T-helper 1 cell (primary cell): ENCODE results near the gene CYB561.

Source experiments
- DNase-seq, 5 donors: peaks; one replicate each; pipeline ENCODE4 v3.0.0-alpha.2; 2012 to 2020

The CYB561 gene

DNA sequence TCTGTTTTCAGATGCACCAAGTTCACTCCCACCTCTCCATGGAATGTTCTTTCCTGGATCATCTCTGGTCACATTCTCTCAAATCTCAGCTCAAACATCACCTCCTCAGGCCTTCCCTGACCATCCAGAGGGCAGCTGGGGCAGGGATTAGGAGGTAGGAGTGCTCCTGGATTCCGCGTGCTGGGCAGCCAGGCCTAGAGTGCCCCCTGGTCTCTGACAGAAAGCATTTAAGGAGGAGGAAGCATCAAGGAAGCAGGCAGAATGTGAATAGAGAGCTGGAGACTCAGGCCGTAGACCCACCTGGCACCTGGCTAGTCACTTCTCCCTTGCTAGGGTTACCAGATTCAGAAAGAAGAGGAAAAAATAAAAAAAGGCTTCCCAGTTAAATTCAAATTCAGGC is 2.5 kb upstream of the CYB561 start:
- DNase-seq: no peak

DNA sequence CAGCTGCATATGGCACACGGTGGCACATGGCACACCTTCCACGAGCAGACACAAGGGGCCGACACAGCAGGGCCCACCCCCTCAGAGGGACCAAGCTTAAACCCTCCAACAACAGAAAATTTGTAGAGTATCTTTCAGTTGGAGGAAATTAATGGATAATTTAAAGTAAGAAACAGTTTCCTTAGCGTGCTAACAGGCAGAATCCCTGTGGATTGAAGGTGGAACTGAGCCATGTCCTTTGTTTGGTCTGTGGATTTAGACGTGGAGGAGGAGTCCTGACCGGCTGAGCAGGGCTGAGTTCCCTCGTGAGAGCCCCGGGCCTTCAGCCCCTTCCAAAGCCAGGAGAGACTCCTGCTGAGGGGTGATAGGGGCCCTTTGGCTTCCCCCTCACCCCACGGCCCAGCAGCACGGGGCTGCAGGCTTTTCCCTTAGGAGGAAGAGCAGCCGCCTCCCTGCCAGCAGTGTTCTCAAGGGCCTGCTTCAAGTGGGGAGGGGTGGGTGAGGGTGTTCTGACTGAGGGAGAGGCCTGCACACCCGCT is 1.4 kb upstream of the CYB561 start:
- DNase-seq: no peak

DNA sequence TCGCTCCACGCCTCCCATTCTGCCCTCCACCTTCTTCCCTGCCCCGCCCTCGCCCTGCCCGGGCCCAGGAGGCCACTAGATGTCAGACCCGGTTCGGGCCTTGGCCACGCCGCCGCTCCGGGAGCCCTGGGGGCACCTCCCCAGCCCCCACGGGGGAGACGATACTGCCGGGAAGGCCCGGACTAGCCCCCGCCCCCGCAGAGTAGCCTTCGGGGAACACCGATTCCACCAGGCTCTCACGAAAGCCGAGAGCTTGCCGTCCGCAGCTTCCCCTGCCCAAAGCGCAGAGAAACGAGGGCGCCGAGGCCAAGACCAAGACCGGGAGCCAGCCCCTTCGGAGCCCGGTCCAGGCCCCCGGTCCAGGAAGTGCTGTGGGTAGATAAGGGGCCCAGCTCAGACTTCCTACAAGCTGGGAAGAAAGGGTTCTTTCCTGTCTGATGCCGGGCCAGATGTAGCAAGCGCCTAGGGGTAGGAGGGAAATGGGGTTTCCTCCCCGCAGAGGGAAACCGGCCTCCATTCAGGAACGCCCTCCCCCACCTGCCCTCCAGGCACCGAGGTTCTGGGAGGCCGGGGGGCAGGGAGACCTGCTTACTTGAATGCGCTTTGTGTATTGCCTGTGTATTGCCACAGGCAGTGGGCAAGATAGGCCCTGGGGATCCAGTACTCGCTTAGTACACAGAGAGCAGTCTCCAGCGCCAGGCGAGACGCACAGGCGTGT is 806 bp upstream of the CYB561 start:
- peak; percentile 32 to 41 (median 34) for DNase-seq

DNA sequence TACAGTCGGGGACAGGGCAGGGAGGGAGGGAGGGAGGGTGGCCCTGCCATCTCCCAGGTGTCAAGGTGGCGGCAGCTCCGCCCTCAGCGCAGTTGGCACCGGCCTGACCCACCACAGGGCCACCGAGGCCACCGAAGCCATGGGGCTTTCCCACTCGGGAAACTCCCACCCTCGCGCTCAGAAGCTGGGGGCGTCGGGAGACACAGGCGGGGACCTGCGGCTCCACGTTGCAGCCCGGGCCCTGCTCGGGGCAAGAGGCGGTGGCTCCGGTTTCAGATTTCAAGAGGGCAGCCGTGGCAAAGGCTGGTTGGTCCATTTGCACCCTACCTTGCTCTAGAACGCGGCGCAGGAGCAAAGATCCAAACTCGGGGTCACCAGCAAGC is 544 bp downstream of the CYB561 start:
- peak in 4 of 5 donors; percentile 54 to 76 (median 68) for DNase-seq

DNA sequence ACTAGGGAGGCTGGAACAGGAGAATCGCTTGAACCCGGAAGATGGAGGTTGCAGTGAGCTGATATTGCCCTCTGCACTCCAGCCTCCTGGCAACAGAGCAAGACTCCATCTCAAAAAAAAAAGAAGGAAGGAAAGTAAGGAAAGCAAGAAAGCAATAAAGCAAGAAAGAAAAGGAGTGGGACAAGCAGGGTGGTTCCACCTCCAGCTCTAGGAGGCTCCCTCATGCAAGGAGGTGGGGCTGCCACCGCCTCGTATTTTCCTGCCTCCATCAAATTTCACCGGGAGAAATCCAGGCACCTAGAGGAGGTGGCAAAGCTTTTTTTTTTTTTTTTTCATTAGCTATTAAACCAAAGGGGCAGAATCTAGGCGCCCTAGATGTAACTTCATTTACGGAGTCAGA is 1.0 kb downstream of the CYB561 start:
- no peak for DNase-seq

DNA sequence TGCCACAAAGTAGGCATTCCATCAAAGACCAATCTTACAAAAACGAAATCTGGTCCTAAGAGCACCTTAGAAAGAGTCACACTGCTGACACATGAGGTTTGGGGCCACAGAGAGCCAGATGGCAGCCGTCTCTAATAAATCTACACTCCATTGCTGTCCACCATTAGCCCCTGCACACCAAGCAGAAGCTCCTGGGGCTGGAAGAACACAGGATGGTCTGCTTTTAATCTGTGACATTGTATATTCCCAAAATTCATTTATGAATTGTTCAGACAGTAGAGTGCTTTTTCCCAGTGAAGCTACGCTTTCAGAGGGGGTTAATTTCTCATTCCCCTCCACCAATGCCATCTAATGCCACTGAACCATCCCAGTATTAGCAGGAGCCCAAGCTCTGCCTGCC is 1.6 kb downstream of the CYB561 start:
- DNase-seq: no peak

DNA sequence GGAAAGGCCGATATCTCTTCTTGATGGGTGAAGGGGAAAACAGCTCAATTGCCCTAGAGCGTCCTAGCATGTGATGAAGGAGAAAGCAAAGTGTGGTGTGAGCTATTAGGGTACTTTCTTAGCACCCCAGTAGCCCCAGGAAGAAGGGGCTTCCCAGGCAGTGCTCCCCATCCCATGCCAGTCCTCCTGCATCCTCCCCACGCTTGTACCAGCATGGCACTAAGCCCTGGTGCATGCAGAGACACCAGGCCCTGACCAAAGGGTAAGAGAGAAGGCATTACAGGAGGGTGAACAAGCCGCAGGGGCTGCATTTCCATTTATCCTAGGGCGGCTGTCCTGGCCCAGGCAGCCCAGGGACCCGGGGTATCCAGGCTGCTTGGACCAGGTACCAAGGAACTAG is 3.1 kb downstream of the CYB561 start:
- no peak for DNase-seq

DNA sequence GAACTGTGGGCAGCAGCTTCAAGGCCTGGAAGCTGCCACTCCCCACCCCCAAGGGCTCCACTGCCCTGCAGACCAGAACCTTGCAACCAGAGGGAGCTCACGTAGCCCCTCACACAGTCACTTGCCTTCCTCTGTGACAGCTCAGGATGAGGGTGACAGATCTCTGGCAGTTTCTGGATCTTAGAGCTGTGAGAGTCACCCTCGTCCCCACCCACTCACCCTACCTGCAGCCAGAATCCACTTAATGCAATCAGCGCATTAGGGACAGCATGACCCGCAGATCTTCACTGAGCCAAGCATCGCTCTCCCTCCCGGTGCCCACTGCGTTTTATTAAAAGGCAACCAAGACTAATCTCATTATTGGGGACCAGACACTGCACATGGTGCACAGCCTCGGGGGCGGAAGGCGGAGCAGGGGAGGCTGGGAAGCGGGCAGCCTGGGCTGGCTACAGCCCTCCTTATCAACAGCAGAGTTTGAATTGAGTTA is 3.5 kb downstream of the CYB561 start:
- no peak for DNase-seq

DNA sequence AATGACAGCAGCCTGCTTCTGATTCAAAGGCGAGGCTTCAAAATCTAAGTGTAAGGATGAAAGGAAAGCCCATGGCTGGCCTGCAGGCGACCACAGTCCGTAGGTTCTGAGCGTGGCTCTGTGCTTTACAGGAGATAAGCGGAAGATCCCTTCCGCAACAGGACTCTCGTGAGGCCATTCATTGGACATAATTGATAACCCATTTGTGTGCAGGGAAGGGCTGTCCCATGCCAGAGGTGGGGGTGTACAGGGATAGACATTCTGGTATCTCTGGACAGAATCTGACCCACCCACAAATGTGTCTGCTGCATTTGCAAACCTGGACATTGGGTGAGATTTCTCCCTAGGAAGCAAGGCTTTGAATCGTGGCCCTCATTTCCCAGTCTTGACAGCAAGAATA is 4.0 kb downstream of the CYB561 start:
- no peak for DNase-seq

DNA sequence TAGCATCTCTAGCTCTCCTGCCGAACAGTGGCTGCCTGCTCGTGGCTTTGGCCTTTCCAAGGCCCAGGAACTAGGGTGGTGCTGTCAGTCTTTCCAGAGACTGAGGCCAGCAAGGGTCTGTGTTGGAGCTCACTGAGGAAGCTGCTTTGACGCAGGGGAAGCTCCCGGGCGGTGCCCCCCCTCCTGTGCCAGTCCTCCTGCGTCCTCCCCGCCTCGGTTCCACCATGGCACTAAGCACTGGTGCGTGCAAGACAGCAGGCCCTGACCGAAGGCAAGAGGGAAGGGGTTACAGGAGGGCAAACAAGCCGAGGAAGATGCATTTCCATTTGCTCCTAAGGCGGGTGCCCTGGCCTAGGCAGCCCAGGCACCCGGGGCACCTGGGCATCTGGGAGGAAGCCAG is 4.5 kb downstream of the CYB561 start:
- DNase-seq: no peak

DNA sequence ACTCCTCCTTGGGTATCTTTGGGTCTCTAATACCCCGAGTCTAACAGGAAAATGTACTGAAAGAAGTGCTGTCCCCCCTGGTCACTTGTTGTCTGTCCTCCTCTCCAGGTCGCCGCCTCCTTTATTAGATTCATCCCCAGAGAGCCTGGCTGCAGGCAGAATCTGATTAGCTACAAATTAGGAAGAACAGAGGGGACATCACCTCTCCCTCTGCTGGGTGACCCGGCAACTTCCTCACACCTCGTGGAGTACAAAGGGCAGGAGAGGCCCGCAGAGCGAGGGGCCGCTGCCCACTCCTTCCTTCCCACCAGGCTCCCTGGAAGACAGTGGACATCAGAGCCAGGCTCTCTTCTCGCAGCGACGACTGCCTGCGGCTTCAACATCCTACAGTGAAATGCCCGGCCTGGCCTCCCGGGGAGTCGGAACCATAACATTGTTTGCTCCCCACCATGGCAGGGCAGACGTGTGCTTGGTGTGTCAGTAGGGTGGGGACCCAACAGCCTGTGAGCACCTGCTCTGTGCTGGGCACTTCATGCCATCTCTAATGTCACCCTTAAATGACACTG is 5.3 kb downstream of the CYB561 start:
- no peak for DNase-seq

DNA sequence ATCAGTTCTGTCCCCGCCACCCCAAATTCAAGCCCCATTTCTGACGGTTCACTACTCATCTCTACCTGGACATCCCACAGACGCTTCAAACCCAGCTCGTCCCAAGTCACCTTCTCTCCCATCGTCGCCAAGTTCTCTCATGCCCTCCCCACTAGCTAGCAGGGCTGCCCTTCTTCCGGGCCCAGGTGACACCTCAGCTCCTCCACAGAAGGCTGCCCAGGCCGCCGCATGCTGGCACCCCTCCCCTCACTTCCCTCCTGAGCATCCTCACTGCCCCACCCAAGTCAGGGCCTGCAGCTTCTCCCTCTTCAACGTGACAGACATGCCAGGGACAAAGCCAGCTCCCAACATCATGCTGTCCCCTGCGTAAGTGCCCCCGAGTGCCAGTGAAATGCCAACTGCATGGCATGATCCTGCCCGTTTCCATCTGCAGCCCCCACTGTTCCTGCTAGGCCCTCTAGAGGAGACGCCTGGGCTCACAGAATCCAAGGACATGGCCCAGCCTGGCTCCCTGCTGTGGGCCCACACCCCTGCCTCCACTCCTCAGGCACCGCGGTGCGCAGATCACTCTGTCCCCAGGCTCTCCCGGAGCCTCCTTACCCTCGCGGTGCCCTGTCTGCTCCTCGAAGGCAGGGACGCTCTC is 5.9 kb downstream of the CYB561 start:
- peak in 3 of 5 donors; percentile 28 to 60 (median 33) for DNase-seq

DNA sequence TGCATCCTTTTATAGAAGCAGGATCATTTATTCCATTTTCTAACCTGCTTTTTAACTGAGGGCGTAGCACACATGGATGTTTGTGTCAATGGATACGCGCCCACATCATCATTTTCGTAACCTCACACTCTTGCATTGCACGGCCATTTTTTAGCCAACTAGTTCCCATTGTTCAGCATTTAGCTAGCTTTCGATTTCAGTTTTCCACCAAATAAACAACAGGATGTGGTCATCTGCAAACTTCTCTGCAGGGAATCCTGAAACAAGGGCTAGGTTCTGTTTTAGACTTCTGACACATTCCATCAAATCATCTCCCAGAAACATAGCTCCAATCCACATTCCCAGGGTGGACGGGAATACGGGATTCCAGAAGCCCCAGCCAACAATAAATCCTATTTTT is 6.4 kb downstream of the CYB561 start:
- peak in 1 of 5 donors; percentile 74 for DNase-seq

DNA sequence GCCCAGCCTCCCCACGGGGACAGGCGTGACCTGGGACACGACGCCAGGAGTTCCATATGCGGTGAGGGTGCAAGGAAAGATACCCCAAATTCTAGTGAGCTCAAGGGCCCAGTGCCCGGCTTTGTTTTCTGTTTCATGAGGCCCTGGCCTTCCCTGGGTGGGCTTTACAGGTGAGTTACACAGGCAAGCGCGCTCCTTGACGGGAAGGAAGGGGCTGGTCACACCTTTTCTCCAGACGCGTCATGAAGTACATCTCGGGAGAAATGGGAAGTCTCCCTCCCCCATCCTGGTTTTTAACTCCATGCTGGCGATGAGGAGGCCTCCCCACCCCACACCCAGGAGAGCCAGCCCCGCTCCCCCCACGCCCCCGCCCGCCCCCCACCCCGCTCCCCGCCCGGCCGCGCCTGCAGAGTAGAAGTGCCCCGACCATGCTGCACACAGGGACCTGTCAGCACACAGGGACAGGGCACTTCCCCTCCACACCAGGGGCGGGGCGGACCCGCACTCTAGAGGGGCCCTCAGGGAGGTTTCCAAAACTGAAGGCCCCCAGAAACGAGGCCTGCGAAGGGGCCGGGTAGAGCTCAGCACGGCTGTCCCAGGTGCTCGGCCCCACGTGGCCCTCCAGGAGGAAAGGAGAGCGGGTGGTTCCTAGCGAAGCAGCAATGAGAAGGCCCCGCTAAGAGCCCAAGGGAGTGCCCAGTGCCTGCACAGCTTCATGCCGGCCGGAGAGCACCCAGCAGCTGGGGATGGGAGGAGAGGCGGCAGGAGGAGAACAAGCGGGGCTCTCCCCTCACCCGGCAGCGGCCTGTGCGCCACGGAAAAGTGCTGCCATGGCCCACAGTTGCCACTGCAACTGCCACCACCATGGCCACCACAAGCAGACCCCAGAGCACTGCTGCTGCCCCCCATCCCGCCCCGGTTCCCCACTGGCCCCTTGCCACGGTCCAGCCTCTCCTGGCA is 7.7 kb downstream of the CYB561 start:
- no peak for DNase-seq

DNA sequence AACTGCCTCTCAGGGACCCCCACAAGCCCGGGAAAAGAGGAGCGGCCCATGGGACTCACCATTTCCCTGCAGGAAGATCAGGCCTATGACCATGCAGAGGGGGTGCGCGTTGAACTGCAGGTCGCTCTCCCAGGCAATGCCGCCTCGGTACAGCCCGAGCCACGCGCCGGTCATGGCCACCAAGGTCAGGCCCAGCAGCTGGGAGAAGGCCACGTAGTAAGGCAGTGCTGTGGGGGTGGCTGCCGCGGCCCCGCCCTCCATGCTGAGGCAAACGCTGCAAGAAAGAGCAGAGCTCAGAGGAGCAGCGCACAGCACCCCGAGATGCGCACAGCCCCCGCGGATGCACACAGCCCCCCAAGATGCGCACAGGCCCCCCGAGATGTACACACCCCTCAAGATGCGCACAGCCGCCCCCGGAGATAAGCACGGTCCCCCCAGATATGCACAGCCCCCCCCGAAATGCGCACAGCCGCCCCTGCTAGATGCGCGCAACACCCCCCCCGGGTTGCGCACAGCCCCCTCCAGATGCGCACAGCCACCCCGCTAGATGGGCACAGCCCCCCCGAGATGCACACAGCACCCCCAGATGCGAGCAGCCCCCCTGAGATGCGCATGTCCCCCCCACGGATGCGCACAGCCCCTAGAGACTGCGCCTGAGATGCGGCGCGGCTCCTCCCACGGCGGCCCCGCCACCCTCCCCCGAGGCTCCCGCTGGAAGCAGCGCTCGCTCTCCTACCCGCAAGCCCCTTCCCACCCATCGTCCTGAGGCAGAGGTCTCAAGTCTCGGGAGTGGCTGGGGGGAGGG is 8.6 kb downstream of the CYB561 start:
- no peak for DNase-seq

DNA sequence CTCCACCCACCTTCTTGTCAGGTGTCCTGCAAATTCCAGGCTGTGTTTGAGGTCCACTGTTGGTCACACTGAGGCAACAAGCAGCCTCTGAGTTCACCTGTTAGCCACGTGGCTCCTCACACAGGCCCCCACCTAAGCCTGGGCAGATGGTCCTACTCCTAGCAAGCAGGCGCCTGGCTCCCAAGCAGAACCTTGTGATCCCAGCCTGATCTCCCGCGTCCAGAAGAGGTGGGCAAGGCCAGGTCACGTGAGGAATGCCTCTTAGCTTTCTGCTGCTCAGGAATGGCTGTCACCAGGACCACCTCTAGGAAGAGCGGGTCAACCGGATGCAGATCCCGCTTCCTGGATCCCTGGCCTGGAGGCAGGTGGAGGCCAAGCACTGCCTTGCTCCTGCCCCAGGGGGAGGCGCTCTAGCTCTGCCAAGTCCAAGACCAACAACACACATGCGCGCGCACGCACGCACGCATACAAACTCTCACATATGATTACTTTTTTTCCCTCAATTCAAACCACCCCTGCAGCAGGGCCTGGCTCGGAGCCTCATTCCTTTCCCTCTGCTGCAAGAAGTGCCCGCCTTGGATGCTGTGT is 9.5 kb downstream of the CYB561 start:
- no peak for DNase-seq

DNA sequence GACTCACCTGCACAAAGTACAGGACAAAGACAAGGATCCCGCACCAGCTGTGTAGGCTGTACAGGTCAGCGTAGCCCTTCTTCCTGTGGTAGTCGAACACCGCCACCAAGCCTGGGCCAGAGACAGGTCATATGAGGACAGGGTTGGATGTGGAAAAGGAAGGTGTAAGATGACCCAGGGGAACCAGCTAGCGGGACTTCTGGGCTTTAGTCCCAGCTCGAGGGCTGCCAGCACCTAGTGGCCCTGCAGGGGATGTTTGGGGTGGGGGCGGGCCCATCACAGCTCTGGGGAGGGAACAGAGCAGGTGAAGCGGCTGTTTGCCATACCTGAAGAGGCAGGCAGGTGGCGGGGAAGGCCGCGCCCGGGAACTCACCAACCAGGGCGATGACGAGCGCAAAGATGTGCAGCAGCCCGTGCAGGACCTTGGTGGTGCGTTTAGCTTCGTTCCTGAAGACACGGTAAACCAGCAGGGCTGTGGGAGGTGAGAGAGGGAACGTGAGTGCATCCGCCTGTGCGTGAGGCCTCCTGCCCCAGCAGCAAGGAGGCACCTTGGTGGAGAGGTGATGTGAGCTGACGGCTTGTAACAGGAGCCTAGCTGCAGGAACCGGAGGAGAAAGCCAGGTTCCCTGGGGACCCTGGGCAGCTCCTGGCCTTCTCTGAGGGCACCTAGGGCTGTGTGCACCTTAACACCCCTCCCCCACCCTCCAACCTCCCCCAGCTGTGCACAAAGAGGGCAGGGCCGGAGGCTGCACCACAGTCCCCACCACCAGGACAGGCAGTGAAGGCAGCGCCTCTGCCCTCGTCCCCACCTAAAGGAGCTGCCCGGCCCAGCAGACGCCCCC is 10.2 kb downstream of the CYB561 start:
- DNase-seq: no peak

DNA sequence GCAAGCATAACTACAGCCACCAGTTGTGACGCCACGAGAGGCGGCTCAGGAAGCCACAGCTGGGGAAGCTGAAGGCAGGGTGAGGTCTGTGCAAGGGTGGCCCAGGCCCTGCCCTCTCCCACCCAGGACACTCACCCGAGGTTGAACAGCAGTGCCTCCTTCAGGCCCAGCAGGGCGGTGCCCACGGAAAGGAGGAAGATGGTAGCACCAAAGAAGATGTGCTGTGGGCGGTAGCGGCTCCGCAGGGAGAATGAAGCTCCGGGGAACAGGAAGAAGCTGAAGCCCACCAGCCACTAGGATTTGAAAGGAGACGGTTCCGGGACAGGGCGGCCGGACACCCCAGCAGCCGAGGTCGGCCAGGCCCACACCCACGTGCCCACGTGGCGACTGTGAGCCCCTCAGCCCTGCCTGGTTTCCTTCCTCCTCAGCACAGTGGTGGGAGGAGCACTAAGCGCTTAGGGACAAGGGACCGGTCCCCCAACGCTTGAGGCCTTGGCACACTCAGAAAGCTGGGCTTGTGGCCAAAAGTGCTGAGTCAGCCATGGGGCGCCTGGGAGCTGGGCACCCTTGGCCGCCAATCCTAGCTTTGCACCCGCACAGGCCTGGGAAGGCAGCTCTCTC is 11.0 kb downstream of the CYB561 start:
- peak in 4 of 5 donors; percentile 19 to 76 (median 52) for DNase-seq

DNA sequence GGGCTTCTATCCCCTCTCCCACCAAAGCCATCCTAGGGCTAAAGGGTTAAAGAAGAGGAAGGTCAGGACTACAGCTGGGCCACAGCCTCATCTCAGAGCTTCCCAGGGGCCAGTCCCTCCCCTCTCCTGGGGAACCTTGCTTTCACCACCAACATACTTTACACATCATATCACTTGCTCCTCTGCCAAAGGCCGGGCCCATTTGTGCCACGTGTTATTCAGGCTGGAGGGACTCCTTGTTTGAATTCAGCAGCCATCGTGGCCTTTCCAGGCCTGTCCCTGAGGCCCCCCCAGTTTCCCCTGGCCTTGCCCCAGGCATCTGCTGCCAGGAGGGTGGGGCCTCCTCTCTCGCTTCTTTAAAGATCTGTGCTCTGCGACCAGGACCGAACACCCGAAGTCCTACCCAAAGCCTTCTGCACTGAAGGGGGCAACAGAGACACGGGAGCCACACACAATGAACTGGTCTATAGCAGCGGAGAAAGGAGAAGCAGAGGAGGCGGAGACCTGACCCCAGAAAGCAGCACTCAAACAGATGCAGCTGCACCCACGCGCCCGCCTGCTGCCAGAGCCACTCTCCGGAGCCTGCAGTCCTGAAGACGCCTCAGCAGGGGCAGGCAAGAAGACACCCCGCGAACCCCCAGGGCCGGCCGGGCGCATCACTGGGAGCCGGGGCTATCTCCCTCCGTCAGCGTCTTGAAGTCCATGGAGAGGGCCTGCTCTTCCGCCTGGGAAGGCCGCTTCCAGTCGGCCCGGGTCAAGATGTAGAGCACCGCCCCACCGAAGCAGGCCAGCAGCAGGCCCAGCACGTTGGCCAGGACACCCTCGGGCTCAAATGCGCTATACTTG is 12.1 kb downstream of the CYB561 start:
- DNase-seq: no peak
